ENCODE results near the gene MUSTN1.

MUSTN1 gene

GRCh38 chr3:52870471-52870870 is 35.7 kb upstream of the MUSTN1 start:
- no peak for TF ChIP-seq CTCF (conservative IDR thresholded peaks at IDR 0.05; ENCODE audit: low read depth, low read length)
- no peak overlapping the region for H3K4me3 ChIP-seq (ENCODE audit: low read depth, low read length)
- no peak for DNase-seq (ENCODE audit: low read depth)

- no peak for DNase-seq (ENCODE audit: low read depth)
- H3K4me3 ChIP-seq (ENCODE audit: low read depth, low read length): no peak overlapping the region
- no peak for TF ChIP-seq CTCF (conservative IDR thresholded peaks at IDR 0.05; ENCODE audit: low read depth, low read length)
These were observed 31.6 kb upstream of the MUSTN1 start for GRCh38 chr3:52866427-52866826.

GRCh38 chr3:52865994-52866393 is 31.2 kb upstream of the MUSTN1 start:
- no peak for DNase-seq (ENCODE audit: low read depth)
- no peak for TF ChIP-seq CTCF (conservative IDR thresholded peaks at IDR 0.05; ENCODE audit: low read depth, low read length)
- H3K4me3 ChIP-seq (ENCODE audit: low read depth, low read length): no peak overlapping the region

GRCh38 chr3:52860424-52860768 is 25.6 kb upstream of the MUSTN1 start:
- H3K4me3 ChIP-seq (ENCODE audit: low read depth, low read length): no peak overlapping the region
- TF ChIP-seq CTCF (conservative IDR thresholded peaks at IDR 0.05; ENCODE audit: low read depth, low read length): no peak
- DNase-seq (ENCODE audit: low read depth): peak; percentile 60

- no peak for TF ChIP-seq CTCF (conservative IDR thresholded peaks at IDR 0.05; ENCODE audit: low read depth, low read length)
- DNase-seq (ENCODE audit: low read depth): no peak
These were observed 25.0 kb upstream of the MUSTN1 start for GRCh38 chr3:52859686-52860423.

GRCh38 chr3:52857864-52858263 is 23.0 kb upstream of the MUSTN1 start:
- TF ChIP-seq CTCF (conservative IDR thresholded peaks at IDR 0.05; ENCODE audit: low read depth, low read length): no peak
- H3K4me3 ChIP-seq (ENCODE audit: low read depth, low read length): no peak overlapping the region
- DNase-seq (ENCODE audit: low read depth): no peak

More at GRCh38 chr3:52859686-52860423, 25.0 kb upstream of the MUSTN1 start:
- no peak overlapping the region for H3K4me3 ChIP-seq (ENCODE audit: low read depth, low read length)

- no peak for TF ChIP-seq CTCF (conservative IDR thresholded peaks at IDR 0.05; ENCODE audit: low read depth, low read length)
- no peak for DNase-seq (ENCODE audit: low read depth)
- no peak overlapping the region for H3K4me3 ChIP-seq (ENCODE audit: low read depth, low read length)
These were observed 22.3 kb upstream of the MUSTN1 start for GRCh38 chr3:52857133-52857532.

Data from choroid plexus epithelial cell (primary cell).